ENCODE measurements around the gene KDM4C. TPM values are rescaled to one million over a fixed set of nuclear protein-coding genes. Genes with fewer than 3 reads are reported as not detected.

KDM4C gene
- total RNA-seq, 1 donor from 2014 or later, result 18.2 TPM

DNA sequence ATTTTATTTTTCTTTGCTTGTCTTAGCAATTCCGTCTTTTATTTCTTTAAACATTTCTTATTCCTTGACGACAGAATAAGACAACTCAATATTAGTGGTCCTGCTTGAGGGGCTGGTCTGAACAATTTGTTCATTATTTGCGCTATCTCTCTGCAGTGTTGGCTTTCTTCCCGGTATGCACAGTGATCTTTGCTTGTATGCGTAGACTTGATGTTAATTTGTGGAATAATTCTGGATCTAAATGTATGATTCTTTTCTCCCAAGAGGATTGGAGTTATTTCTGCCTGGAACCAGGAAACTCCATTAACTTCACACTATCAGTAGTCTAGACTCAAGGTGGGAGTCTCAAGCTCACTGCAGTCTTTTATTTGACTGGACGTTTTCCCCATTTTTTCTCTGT, 80.4 kb downstream of the KDM4C start:
- H3K27me3 Mint-ChIP-seq (ENCODE audit: low read depth, unreplicated experiment), result no peaks in the 10 kb centered on the region
- DNase-seq (ENCODE audit: low read depth), result no peak
- FAIRE-seq, result no peak
- H3K4me1 Mint-ChIP-seq (ENCODE audit: low read depth, unreplicated experiment), result peaks cover 17% of the 10 kb centered on the region
- TF ChIP-seq, protein P1, sequence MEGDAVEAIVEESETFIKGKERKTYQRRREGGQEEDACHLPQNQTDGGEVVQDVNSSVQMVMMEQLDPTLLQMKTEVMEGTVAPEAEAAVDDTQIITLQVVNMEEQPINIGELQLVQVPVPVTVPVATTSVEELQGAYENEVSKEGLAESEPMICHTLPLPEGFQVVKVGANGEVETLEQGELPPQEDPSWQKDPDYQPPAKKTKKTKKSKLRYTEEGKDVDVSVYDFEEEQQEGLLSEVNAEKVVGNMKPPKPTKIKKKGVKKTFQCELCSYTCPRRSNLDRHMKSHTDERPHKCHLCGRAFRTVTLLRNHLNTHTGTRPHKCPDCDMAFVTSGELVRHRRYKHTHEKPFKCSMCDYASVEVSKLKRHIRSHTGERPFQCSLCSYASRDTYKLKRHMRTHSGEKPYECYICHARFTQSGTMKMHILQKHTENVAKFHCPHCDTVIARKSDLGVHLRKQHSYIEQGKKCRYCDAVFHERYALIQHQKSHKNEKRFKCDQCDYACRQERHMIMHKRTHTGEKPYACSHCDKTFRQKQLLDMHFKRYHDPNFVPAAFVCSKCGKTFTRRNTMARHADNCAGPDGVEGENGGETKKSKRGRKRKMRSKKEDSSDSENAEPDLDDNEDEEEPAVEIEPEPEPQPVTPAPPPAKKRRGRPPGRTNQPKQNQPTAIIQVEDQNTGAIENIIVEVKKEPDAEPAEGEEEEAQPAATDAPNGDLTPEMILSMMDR (IDR thresholded peaks at IDR 0.05; ENCODE audit: insufficient read depth, low read depth, low read length), result no peak
- TF ChIP-seq EZH2 (IDR thresholded peaks at IDR 0.05; ENCODE audit: insufficient read depth, low read length), result no peak
- Histone ChIP-seq H3K4me2 (ENCODE audit: low read length) (no peak overlapping the region), H3K9me3 (ENCODE audit: insufficient read depth, low read depth, low read length) (no peaks in the 10 kb centered on the region), H3K79me2 (ENCODE audit: insufficient read depth, low read length) (no peaks in the 10 kb centered on the region), H3K4me1 (ENCODE audit: insufficient read depth, low read length) (peaks cover 9% of the 10 kb centered on the region), H3K4me3 (ENCODE audit: insufficient read depth, low read depth, low read length) (no peak overlapping the region), H3K27ac (ENCODE audit: low read depth, low read length) (no peak overlapping the region), H2AFZ (ENCODE audit: low read depth, low read length) (no peak overlapping the region), H3K27me3 (ENCODE audit: insufficient read depth, low read length) (no peaks in the 10 kb centered on the region), H3K9ac (ENCODE audit: low read length) (no peak overlapping the region), H4K20me1 (ENCODE audit: insufficient read depth, low read length) (peaks cover 6% of the 10 kb centered on the region), H3K36me3 (ENCODE audit: insufficient read depth, low read length) (no peaks in the 10 kb centered on the region)
- no peaks in the 10 kb centered on the region for H3K9me3 Mint-ChIP-seq (ENCODE audit: unreplicated experiment)
- H3K27ac Mint-ChIP-seq (ENCODE audit: unreplicated experiment), result no peak overlapping the region
- no peak overlapping the region for H3K4me3 Mint-ChIP-seq (ENCODE audit: unreplicated experiment)
- H3K36me3 Mint-ChIP-seq (ENCODE audit: low read depth, unreplicated experiment), result peaks cover 16% of the 10 kb centered on the region

GRCh38 chr9:6842584-6842947, 84.8 kb downstream of the KDM4C start:
- no peak overlapping the region for H3K4me3 Mint-ChIP-seq (ENCODE audit: unreplicated experiment)
- H3K9me3 Mint-ChIP-seq (ENCODE audit: unreplicated experiment), result no peaks in the 10 kb centered on the region
- peak overlapping the region; percentile 81 for H3K27ac Mint-ChIP-seq (ENCODE audit: unreplicated experiment)
- Histone ChIP-seq H4K20me1 (ENCODE audit: insufficient read depth, low read length) (peaks cover 6% of the 10 kb centered on the region), H3K27ac (ENCODE audit: low read depth, low read length) (no peak overlapping the region), H3K9me3 (ENCODE audit: insufficient read depth, low read depth, low read length) (no peaks in the 10 kb centered on the region), H3K79me2 (ENCODE audit: insufficient read depth, low read length) (no peaks in the 10 kb centered on the region), H3K27me3 (ENCODE audit: insufficient read depth, low read length) (no peaks in the 10 kb centered on the region), H3K4me1 (ENCODE audit: insufficient read depth, low read length) (peaks cover 9% of the 10 kb centered on the region), H3K9ac (ENCODE audit: low read length) (no peak overlapping the region), H3K4me3 (ENCODE audit: insufficient read depth, low read depth, low read length) (no peak overlapping the region), H3K4me2 (ENCODE audit: low read length) (peak overlapping the region; percentile 20), H3K36me3 (ENCODE audit: insufficient read depth, low read length) (no peaks in the 10 kb centered on the region), H2AFZ (ENCODE audit: low read depth, low read length) (no peak overlapping the region)
- H3K36me3 Mint-ChIP-seq (ENCODE audit: low read depth, unreplicated experiment), result no peaks in the 10 kb centered on the region
- FAIRE-seq, result no peak
- DNase-seq (ENCODE audit: low read depth), result peak; percentile 42
- no peaks in the 10 kb centered on the region for H3K27me3 Mint-ChIP-seq (ENCODE audit: low read depth, unreplicated experiment)
- TF ChIP-seq, protein P1 (IDR thresholded peaks at IDR 0.05; ENCODE audit: insufficient read depth, low read depth, low read length), result no peak
- no peak for TF ChIP-seq EZH2 (IDR thresholded peaks at IDR 0.05; ENCODE audit: insufficient read depth, low read length)
- H3K4me1 Mint-ChIP-seq (ENCODE audit: low read depth, unreplicated experiment), result peaks cover 23% of the 10 kb centered on the region

GRCh38 chr9:6843742-6844141, 86.0 kb downstream of the KDM4C start:
- no peak overlapping the region for H2AFZ ChIP-seq (ENCODE audit: low read depth, low read length)
- DNase-seq (ENCODE audit: low read depth) (no peak), FAIRE-seq (no peak)
- H3K9me3 ChIP-seq (ENCODE audit: insufficient read depth, low read depth, low read length), result no peaks in the 10 kb centered on the region
- Mint-ChIP-seq H3K4me1 (ENCODE audit: low read depth, unreplicated experiment) (peaks cover 23% of the 10 kb centered on the region), H3K4me3 (ENCODE audit: unreplicated experiment) (no peak overlapping the region), H3K9me3 (ENCODE audit: unreplicated experiment) (no peaks in the 10 kb centered on the region), H3K27me3 (ENCODE audit: low read depth, unreplicated experiment) (no peaks in the 10 kb centered on the region), H3K27ac (ENCODE audit: unreplicated experiment) (no peak overlapping the region), H3K36me3 (ENCODE audit: low read depth, unreplicated experiment) (no peaks in the 10 kb centered on the region)
- H3K4me3 ChIP-seq (ENCODE audit: insufficient read depth, low read depth, low read length), result no peak overlapping the region
- H3K4me2 ChIP-seq (ENCODE audit: low read length), result no peak overlapping the region
- no peak overlapping the region for H3K27ac ChIP-seq (ENCODE audit: low read depth, low read length)
- peaks cover 6% of the 10 kb centered on the region for H4K20me1 ChIP-seq (ENCODE audit: insufficient read depth, low read length)
- H3K4me1 ChIP-seq (ENCODE audit: insufficient read depth, low read length), result peaks cover 9% of the 10 kb centered on the region
- H3K9ac ChIP-seq (ENCODE audit: low read length), result no peak overlapping the region
- no peaks in the 10 kb centered on the region for H3K36me3 ChIP-seq (ENCODE audit: insufficient read depth, low read length)
- H3K27me3 ChIP-seq (ENCODE audit: insufficient read depth, low read length), result no peaks in the 10 kb centered on the region
- H3K79me2 ChIP-seq (ENCODE audit: insufficient read depth, low read length), result no peaks in the 10 kb centered on the region
- no peak for TF ChIP-seq EZH2 (IDR thresholded peaks at IDR 0.05; ENCODE audit: insufficient read depth, low read length)
- TF ChIP-seq, protein P1 (IDR thresholded peaks at IDR 0.05; ENCODE audit: insufficient read depth, low read depth, low read length), result no peak
